H1 (cell line): Measurements from ENCODE around the gene TELO2.

Experiments
- CBX5 ChIP-seq: fragments of 300-800, 300-1000 bp; sonication (generic); IDR thresholded peaks from 2 replicates; pipeline ENCODE4 v1.7.1; 2016; ENCODE audit warnings: antibody characterized with exemption, low read length, low read depth
- EP300 ChIP-seq, 2 experiments: IDR thresholded peaks; 1 replicate in 1 of 2; 2 replicates in 1 of 2; pipeline ENCODE4 v1.6.1; 2011 to 2012; ENCODE audit warnings: low read depth in 2 of 2, low read length in 2 of 2, mild to moderate bottlenecking in 2 of 2, borderline replicate concordance in 1 of 2, inconsistent platforms in 1 of 2, moderate library complexity in 1 of 2
- EZH2 ChIP-seq: fragments of 200-600 bp; sonication (generic); IDR thresholded peaks from 2 replicates; pipeline ENCODE4 v1.7.1; 2012; ENCODE audit warnings: low read depth, mild to moderate bottlenecking, moderate library complexity, low read length, inconsistent platforms; ENCODE audit not compliant: severe bottlenecking
- POLR2AphosphoS5 ChIP-seq: IDR thresholded peaks from 2 replicates; pipeline ENCODE4 v1.6.1; 2011; ENCODE audit warnings: low read depth, low read length
- TBP ChIP-seq: IDR thresholded peaks from 2 replicates; pipeline ENCODE4 v1.6.1; 2011; ENCODE audit warnings: low read depth, low read length, improper control_type of control experiment
- TF ChIP-seq, protein P1 (sequence below), 3 experiments: IDR thresholded peaks; 1 replicate in 2 of 3; 2 replicates in 1 of 3; pipeline versions ENCODE4 v1.5.1 to v1.6.1; 2011; ENCODE audit warnings: low read length in 3 of 3, mild to moderate bottlenecking in 3 of 3, inconsistent platforms in 2 of 3, low read depth in 1 of 3, moderate library complexity in 1 of 3; ENCODE audit not compliant: insufficient read depth in 1 of 3; ENCODE audit errors: control extremely low read depth in 1 of 3
- TF ChIP-seq, protein P2 (sequence below): IDR thresholded peaks from 2 replicates; pipeline ENCODE4 v1.6.1; 2011; ENCODE audit warnings: low read length, improper control_type of control experiment

DNA sequence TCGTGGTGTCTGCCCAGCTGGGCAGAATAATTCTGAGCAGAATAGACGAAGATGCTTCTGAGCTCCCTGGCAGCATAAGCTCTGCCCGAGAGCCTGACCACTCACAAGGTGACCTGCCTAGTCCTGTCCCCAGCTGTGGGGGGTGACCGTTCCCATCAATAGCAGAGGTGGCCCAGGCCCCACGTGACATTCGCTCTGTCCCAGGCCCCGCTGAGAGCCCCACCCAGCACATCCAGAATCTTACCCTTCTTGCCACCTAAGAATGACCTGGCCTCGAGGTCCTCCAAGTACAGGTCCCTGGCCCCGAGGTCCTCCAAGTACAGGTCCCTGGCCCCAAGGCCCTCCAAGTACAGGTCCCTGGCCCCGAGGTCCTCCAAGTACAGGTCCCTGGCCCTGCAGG is 39.6 kb downstream of the TELO2 start:
- TF ChIP-seq EP300 (IDR thresholded peaks at IDR 0.05; ENCODE audit: borderline replicate concordance in 1 of 2, low read depth in 2 of 2, low read length in 2 of 2) (no peak), TBP (no peak), POLR2AphosphoS5 (no peak), EZH2 (no peak), CBX5 (no peak)
- TF ChIP-seq, protein P1, sequence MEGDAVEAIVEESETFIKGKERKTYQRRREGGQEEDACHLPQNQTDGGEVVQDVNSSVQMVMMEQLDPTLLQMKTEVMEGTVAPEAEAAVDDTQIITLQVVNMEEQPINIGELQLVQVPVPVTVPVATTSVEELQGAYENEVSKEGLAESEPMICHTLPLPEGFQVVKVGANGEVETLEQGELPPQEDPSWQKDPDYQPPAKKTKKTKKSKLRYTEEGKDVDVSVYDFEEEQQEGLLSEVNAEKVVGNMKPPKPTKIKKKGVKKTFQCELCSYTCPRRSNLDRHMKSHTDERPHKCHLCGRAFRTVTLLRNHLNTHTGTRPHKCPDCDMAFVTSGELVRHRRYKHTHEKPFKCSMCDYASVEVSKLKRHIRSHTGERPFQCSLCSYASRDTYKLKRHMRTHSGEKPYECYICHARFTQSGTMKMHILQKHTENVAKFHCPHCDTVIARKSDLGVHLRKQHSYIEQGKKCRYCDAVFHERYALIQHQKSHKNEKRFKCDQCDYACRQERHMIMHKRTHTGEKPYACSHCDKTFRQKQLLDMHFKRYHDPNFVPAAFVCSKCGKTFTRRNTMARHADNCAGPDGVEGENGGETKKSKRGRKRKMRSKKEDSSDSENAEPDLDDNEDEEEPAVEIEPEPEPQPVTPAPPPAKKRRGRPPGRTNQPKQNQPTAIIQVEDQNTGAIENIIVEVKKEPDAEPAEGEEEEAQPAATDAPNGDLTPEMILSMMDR (IDR thresholded peaks at IDR 0.05; ENCODE audit: control extremely low read depth in 1 of 3, insufficient read depth in 1 of 3, low read depth in 1 of 3, low read length in 3 of 3), result no peak
- TF ChIP-seq, protein P2, sequence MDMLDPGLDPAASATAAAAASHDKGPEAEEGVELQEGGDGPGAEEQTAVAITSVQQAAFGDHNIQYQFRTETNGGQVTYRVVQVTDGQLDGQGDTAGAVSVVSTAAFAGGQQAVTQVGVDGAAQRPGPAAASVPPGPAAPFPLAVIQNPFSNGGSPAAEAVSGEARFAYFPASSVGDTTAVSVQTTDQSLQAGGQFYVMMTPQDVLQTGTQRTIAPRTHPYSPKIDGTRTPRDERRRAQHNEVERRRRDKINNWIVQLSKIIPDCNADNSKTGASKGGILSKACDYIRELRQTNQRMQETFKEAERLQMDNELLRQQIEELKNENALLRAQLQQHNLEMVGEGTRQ, result no peak
